B cell (primary cell): ENCODE data around the gene LRRC32. TPM values are rescaled to one million over a fixed set of nuclear protein-coding genes. Genes with fewer than 3 reads are reported as not detected.

ENCODE experiments used
- ATAC-seq: fragments of 200-7000 bp; cut with Tn5 transposase; one replicate; pipeline ENCODE4 v1.10.0; 2021; ENCODE audit warnings: low read depth, mild to moderate bottlenecking, moderate number of reproducible peaks, moderate library complexity
- CTCF ChIA-PET: fragments of 350-600 bp; sonication (Branson Sonifier 250); formaldehyde crosslinking; loops from one replicate; lab custom pipeline; 2021; ENCODE audit warnings: antibody characterized with exemption, inconsistent platforms; lab: Charles Lee
- POLR2A ChIA-PET: fragments of 350-600 bp; sonication (Branson Sonifier 250); formaldehyde crosslinking; loops from one replicate; lab custom pipeline; 2021; ENCODE audit warnings: antibody characterized with exemption; lab: Charles Lee
- DNase-seq: peaks from one replicate; pipeline ENCODE4 v3.0.0; 2013
- H2AFZ ChIP-seq: 2 replicates; pipeline ENCODE4 v1.6.1; 2012; ENCODE audit warnings: mild to moderate bottlenecking, low read depth, low read length; ENCODE audit not compliant: insufficient read depth, poor library complexity, severe bottlenecking
- H3K27ac ChIP-seq, 2 donors: 1 replicate in 1 of 2; 2 replicates in 1 of 2; pipeline ENCODE4 v1.5.1; 2012 to 2013; ENCODE audit warnings: low read length in 2 of 2, mild to moderate bottlenecking in 2 of 2, moderate library complexity in 1 of 2
- H3K27me3 ChIP-seq, 4 experiments: fragments of 200-600 bp in 1 of 4; sonication (generic) in 1 of 4; replicated peaks in 1 of 4; 1 replicate in 2 of 4; 2 replicates in 2 of 4; pipeline versions ENCODE4 v1.6.1 to v1.7.0; 2013 to 2016; ENCODE audit warnings: low read length in 3 of 4, mild to moderate bottlenecking in 2 of 4, mixed read lengths in 1 of 4, moderate library complexity in 1 of 4; ENCODE audit not compliant: insufficient read depth in 4 of 4, control insufficient read depth in 3 of 4; ENCODE audit errors: control extremely low read depth in 1 of 4
- H3K36me3 ChIP-seq, 2 experiments: replicated peaks in 1 of 2; 1 replicate in 1 of 2; 2 replicates in 1 of 2; pipeline versions ENCODE4 v1.6.1 to v1.7.1; 2013; ENCODE audit warnings: low read length in 1 of 2; ENCODE audit not compliant: insufficient read depth in 2 of 2, control insufficient read depth in 1 of 2; ENCODE audit errors: control extremely low read depth in 1 of 2, extremely low read depth in 1 of 2
- H3K4me1 ChIP-seq, 2 donors: fragments of 200-600 bp in 1 of 2; sonication (generic) in 1 of 2; 1 replicate in 1 of 2; 2 replicates in 1 of 2; pipeline versions ENCODE4 v1.5.1 to v1.6.1; 2013 to 2017; ENCODE audit warnings: low read length in 2 of 2; ENCODE audit not compliant: control insufficient read depth in 2 of 2, insufficient read depth in 2 of 2
- H3K4me2 ChIP-seq: replicated peaks from 2 replicates; pipeline ENCODE3; 2012; ENCODE audit warnings: mild to moderate bottlenecking, low read depth, low read length; ENCODE audit not compliant: poor library complexity, severe bottlenecking
- H3K4me3 ChIP-seq, 5 experiments: fragments of 200-600 bp in 1 of 5; sonication (generic) in 1 of 5; 1 replicate in 3 of 5; 2 replicates in 2 of 5; pipeline versions ENCODE4 v1.5.1 to v1.7.0; 2011 to 2016; ENCODE audit warnings: low read length in 4 of 5, mild to moderate bottlenecking in 4 of 5, low read depth in 2 of 5, control low read depth in 1 of 5, moderate library complexity in 1 of 5; ENCODE audit not compliant: insufficient read depth in 1 of 5; ENCODE audit errors: control extremely low read depth in 1 of 5, extremely low read depth in 1 of 5
- H3K79me2 ChIP-seq: fragments of 200-600 bp; sonication (generic); one replicate; pipeline ENCODE4 v1.6.0; 2016; ENCODE audit warnings: low read length; ENCODE audit not compliant: control insufficient read depth, insufficient read depth
- H3K9ac ChIP-seq: fragments of 200-600 bp; sonication (generic); 2 replicates; pipeline ENCODE4 v1.6.1; 2017; ENCODE audit warnings: mild to moderate bottlenecking, low read length, moderate library complexity
- H3K9me3 ChIP-seq, 3 donors: one replicate each; pipeline versions ENCODE4 v1.6.1 to v1.7.1; 2013; ENCODE audit warnings: low read length in 2 of 3; ENCODE audit not compliant: control insufficient read depth in 2 of 3, insufficient read depth in 1 of 3; ENCODE audit errors: control extremely low read depth in 1 of 3
- H4K20me1 ChIP-seq: 2 replicates; pipeline ENCODE4 v1.6.0; 2012; ENCODE audit warnings: mild to moderate bottlenecking, low read length; ENCODE audit not compliant: insufficient read depth, control insufficient read depth, poor library complexity, severe bottlenecking
- H3K27ac Mint-ChIP-seq: one replicate; pipeline ENCODE4 v1.8.0; 2021; ENCODE audit warnings: mixed read lengths
- H3K27me3 Mint-ChIP-seq: one replicate; pipeline ENCODE4 v1.8.0; 2021; ENCODE audit warnings: mixed read lengths
- H3K4me1 Mint-ChIP-seq: one replicate; pipeline ENCODE4 v1.8.0; 2021; ENCODE audit warnings: mixed read lengths
- H3K4me3 Mint-ChIP-seq: one replicate; pipeline ENCODE4 v1.8.0; 2021; ENCODE audit warnings: mixed read lengths
- H3K9me3 Mint-ChIP-seq: one replicate; pipeline ENCODE4 v1.8.0; 2022; ENCODE audit warnings: mixed read lengths; ENCODE audit not compliant: insufficient read depth
- CTCF ChIP-seq: fragments of 200-600 bp; IDR thresholded peaks from one replicate; pipeline ENCODE4 v1.8.0; 2022; ENCODE audit warnings: antibody characterized with exemption, mild to moderate bottlenecking
- EZH2 ChIP-seq: IDR thresholded peaks from 2 replicates; pipeline ENCODE4 v1.6.1; 2012; ENCODE audit warnings: borderline replicate concordance, low read depth, mild to moderate bottlenecking, moderate library complexity, low read length; ENCODE audit not compliant: insufficient read depth, poor library complexity, severe bottlenecking
- WGBS: methylation state at CpG from one replicate; pipeline ENCODE4 v1.1.5; 2013; ENCODE audit warnings: missing lambda C conversion rate; ENCODE audit not compliant: insufficient coverage; 5-methylcytosine and 5-hydroxymethylcytosine counted together
- intact Hi-C: fragments of 100-400 bp; cut with micrococcal nuclease; formaldehyde crosslinking; loops from one replicate; pipeline ENCODE4 v1.10.0; 2022
- polyA plus RNA-seq: library from polyadenylated mRNA; depleted of rRNA; stranded (reverse); fragments of >200 nt; gene quantifications from 2 replicates; pipeline ENCODE4 v1.2.3, GENCODE V29; 2012
- total RNA-seq, 2 donors: library from RNA; stranded (reverse); fragments of 120-200 nt in 1 of 2; gene quantifications; 1 replicate in 1 of 2; 2 replicates in 1 of 2; pipeline versions ENCODE4 v1.2.3 to v1.2.4, GENCODE V29; 2013 to 2022

LRRC32 gene
- total and polyA plus RNA-seq, 2 donors (not counting 1 experiment from before 2014, with no cell fraction given), result 0.60 to 1.4 TPM

DNA sequence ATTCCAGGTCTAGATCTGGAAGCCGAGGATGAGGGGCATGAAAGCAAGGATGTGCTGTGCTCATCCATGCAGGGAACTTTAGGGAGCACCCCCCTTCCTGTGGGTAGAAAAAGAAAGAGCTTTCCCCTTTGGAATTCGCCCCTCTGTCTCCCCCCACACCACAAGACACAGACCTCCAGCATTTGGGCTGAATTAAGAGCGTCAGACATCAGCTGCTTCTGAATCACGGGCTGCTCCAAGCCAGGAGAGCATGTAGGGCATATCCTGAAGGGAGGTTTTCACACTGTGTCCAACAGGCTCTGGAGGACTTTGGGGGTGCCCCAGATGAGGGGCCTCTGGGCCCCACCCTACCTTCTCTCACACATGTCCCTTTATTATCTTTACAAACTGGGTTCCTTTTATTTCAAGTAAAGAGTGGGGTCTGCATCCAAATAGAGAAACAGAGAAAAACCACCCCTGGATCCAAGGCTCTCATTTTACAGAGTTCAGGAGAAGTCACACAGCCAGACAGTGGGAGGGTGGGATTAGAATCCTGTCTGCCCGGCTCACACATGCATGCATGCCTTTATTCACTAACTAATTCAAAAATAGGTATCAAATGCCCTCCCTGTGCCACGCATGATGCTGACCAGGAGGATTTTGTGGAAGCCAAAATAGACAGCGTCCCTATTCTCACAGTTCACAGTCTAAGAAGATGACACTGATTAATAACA is 52.8 kb downstream of the LRRC32 start:
- Histone ChIP-seq H3K27ac (no peak overlapping the region), H3K79me2 (no peaks in the 10 kb centered on the region), H3K4me2 (no peak overlapping the region), H4K20me1 (no peaks in the 10 kb centered on the region), H3K36me3 (no peaks in the 10 kb centered on the region), H3K9ac (no peak overlapping the region), H3K27me3 (peaks cover 0 to 42% (median 7%) of the 10 kb centered on the region in 4 experiments), H3K4me1 (no peaks in the 10 kb centered on the region), H3K4me3 (no peak overlapping the region), H3K9me3 (peaks cover 1 to 12% (median 4%) of the 10 kb centered on the region in 3 donors), H2AFZ (no peak overlapping the region)
- CTCF ChIA-PET, result interaction anchor here (1.1 to 1.3 kb wide), 2 partner anchors 19 to 63 kb away, joined by 3 to 6 read pairs; no protein-coding TSS in a partner anchor
- WGBS, result 71% methylated on average over 3 of the region's 7 CpGs
- ATAC-seq (no peak), DNase-seq (no peak)
- peaks cover 1% of the 10 kb centered on the region for H3K4me1 Mint-ChIP-seq
- peaks cover 2% of the 10 kb centered on the region for H3K9me3 Mint-ChIP-seq
- POLR2A ChIA-PET, result no interaction called here
- no peak for TF ChIP-seq EZH2
- no peak for TF ChIP-seq CTCF
- peaks cover 54% of the 10 kb centered on the region for H3K27me3 Mint-ChIP-seq
- no peak overlapping the region for H3K27ac Mint-ChIP-seq
- H3K4me3 Mint-ChIP-seq, result no peak overlapping the region
- intact Hi-C loops, result no loop called here
